Suprapubic skin (tissue), 3 donors: ENCODE results near the gene CHTOP.

Source experiments
- EP300 ChIP-seq: sonication (generic); formaldehyde crosslinking; IDR thresholded peaks from one replicate; pipeline ENCODE4 v1.6.1; 2017; ENCODE audit warnings: antibody characterized with exemption
- TF ChIP-seq, protein P1 (sequence below), 2 donors: fragments of 200-600 bp in 1 of 2; fragments of 450-650 bp in 1 of 2; sonication (generic) in 1 of 2; IDR thresholded peaks; one replicate each; pipeline ENCODE4 v1.5.1; 2016 to 2019; ENCODE audit warnings: antibody characterized with exemption in 2 of 2, mild to moderate bottlenecking in 1 of 2, moderate library complexity in 1 of 2

DNA sequence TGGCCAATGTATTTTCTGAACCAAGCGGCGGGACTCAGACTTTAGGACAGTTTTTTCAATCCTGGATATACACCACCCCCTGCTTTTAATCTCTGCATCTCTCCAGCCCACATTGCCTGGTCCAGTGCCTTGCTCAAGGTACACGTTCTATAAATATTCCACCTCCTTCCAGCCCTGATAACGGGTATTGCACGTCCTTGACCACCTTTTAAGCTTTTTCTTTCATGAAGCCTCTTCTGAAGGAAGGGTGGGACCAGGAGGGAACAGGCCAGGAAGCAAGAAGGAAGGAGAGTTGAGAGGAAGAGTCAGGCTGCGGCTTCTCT, 24.3 kb upstream of the CHTOP start:
- TF ChIP-seq, protein P1, sequence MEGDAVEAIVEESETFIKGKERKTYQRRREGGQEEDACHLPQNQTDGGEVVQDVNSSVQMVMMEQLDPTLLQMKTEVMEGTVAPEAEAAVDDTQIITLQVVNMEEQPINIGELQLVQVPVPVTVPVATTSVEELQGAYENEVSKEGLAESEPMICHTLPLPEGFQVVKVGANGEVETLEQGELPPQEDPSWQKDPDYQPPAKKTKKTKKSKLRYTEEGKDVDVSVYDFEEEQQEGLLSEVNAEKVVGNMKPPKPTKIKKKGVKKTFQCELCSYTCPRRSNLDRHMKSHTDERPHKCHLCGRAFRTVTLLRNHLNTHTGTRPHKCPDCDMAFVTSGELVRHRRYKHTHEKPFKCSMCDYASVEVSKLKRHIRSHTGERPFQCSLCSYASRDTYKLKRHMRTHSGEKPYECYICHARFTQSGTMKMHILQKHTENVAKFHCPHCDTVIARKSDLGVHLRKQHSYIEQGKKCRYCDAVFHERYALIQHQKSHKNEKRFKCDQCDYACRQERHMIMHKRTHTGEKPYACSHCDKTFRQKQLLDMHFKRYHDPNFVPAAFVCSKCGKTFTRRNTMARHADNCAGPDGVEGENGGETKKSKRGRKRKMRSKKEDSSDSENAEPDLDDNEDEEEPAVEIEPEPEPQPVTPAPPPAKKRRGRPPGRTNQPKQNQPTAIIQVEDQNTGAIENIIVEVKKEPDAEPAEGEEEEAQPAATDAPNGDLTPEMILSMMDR (IDR thresholded peaks at IDR 0.05): no peak
- no peak for TF ChIP-seq EP300
